Esophagus muscularis mucosa (tissue), 4 donors: ENCODE data around the gene ZNF605.

Source experiments
- CTCF ChIP-seq, 3 experiments: fragments of 200-600 bp in 2 of 3; fragments of 450-650 bp in 1 of 3; sonication (generic) in 2 of 3; IDR thresholded peaks; one replicate each; pipeline ENCODE4 v1.5.1; 2017 to 2019; ENCODE audit warnings: antibody characterized with exemption in 3 of 3, mild to moderate bottlenecking in 2 of 3, moderate library complexity in 1 of 3
- EP300 ChIP-seq: sonication (generic); formaldehyde crosslinking; IDR thresholded peaks from one replicate; pipeline ENCODE4 v1.6.1; 2017; ENCODE audit warnings: antibody characterized with exemption
- POLR2AphosphoS5 ChIP-seq, 2 donors: sonication (generic); formaldehyde crosslinking; IDR thresholded peaks; one replicate each; pipeline ENCODE4 v1.6.1; 2017; ENCODE audit warnings: antibody characterized with exemption in 2 of 2

GRCh38 chr12:132952371-132953162 lies 3.5 kb downstream of the ZNF605 start:
- TF ChIP-seq EP300 (no peak), CTCF (IDR thresholded peaks at IDR 0.05) (no peak), POLR2AphosphoS5 (IDR thresholded peaks at IDR 0.05) (no peak)
